NCI-H2196 (cell line): ENCODE results near the gene PDCD1.
"Not testable (repeated sequence)": the region's sequence is repeated elsewhere in the genome, so short reads cannot be mapped to it uniquely, and the experiment has no call there.

Source experiments
- DNase-seq: peaks from one replicate; lab custom pipeline; 2025; ENCODE audit not compliant: unreplicated experiment; lab: John Stamatoyannopoulos, UW

PDCD1 gene

DNA sequence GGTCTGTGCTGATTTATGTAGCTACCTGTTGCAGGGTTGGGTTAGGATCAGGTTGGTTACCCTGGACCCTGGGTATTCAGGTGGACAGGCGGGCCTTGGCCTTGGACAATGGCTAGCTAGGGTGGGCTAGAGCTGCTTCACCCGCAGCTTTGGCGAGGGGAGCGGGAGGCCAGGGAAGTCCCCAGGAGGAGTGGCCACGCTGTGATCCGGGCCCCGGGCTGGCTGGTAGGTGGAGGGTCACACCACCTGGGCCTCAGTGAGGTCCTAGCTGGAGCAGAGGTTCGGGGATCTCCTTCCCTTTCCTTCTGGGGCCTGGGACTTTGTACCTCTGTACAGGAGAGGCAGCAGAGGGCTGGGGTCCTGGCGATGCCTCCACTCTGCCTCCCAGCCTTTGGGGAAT is 20.6 kb upstream of the PDCD1 start:
- DNase-seq: no peak

DNA sequence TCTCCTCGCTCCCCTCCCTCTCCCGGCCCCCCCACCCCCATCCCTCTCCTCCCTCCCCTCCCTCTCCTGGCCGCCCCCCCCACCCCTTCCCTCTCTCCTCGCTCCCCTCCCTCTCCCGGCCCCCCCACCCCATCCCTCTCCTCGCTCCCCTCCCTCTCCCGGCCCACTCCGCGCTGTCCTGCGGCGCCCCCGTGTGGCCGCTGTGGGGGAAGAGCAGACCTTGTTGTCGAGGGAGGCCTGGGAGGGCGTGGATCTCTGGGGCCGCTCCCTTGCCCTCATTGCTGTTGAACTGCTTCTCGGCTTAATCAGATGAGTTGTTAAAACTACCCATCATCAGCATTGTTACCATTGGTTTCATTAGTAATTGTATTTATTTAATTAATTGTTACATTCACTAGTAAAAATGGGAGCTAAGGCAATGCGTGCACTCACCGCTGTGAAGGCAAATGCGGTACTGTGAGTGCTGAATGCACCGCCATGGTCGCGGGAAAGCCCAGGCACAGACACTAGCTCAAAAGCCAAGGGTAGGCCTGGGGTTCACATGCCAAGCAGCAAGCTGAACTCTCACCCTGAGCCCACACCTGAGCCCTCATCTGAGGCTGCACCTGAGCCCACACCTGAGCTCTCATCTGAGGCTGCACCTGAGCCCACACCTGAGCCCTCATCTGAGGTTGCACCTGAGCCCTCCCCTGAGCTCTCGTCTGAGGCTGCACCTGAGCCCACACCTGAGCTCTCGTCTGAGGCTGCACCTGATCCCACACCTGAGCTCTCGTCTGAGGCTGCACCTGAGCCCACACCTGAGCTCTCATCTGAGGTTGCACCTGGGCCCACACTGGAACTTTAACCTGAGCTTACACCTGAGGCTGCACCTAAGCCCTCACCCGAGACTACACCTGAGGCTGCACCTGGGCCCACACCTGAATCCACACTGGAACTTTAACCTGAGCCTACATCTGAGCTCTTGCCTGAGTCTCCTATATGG is 19.6 kb upstream of the PDCD1 start:
- peak; percentile 87 for DNase-seq

DNA sequence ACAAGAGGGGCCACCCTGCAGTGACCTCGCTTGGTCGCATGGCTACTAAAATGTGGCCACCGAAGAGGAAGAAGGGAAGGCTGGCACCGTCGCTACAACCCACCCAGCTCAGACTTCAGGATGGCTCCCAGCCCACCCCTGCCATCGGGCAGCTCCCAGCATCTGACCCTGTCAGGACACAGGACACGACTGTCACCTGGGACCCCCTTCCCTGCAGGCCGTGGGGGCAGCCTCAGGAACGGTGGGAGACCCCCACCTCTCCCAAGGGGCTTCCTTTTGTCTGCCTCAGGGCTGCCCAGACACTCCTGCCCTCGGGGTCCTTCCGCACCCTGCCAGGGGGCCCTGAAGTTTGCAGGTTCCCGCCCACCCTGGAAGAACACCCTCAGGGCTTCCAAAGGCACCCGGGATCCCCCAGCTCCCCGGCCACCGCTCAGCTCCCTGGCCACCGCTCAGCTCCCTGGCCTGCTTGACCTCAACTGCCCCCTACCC is 18.5 kb upstream of the PDCD1 start:
- DNase-seq: no peak

DNA sequence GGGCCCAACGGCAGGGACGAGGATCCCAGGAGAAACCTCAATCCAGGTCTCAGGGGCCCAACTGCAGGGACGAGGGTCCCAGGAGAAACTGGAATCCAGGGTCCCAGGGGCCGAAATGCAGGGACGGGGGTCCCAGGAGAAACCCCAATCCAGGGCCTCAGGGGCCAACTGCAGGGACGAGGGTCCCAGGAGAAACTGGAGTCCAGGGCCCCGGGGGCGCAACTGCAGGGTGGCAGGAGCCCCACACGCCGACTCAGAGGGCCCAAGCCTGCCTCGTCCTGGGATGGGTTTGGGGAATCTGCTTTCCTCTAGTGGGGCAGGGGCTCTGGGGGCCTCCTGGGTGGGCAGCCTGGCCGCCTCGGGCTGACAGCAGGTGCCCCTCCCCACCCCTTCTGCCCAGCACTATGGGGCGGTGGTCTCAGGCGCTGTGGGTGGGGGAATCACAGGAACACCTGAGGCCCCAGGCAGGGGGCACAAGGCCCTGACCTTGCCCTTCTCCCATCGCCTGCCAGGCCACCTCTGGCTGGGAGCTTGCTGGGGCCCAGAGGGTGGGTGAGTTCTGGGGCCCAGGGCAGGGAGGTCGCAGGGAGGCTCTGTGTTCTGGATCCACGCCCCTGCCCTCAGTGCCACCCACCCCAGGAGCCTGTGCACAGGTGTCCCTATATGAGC is 18.0 kb upstream of the PDCD1 start:
- DNase-seq: no peak

DNA sequence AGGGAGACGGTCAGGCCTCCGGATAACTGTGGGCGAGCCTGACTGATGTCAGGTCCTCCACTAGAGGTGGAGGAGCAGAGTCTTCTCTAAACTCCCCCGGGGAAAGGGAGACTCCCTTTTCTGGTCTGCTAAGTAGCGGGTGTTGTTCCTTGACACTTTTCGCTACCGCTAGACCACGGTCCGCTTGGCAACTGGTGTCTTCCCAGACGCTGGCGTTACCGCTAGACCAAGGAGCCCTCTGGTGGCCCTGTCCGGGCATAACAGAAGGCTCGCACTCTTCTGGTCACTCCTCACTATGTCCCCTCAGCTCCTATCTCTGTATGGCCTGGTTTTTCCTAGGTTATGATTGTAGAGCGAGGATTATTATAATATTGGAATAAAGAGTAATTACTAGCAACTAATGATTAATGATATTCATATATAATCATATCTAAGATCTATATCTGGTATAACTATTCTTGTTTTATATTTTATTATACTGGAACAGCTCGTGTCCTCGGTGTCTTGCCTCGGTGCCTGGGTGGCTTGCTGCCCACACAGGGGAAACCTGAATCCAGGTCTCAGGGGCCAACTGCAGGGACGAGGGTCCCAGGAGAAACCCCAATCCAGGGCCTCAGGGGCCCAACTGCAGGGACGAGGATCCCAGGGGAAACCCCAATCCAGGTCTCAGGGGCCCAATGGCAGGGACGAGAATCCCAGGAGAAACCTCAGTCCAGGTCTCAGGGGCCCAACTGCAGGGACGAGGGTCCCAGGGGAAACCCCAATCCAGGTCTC is 17.2 kb upstream of the PDCD1 start:
- not testable (repeated sequence) for DNase-seq

DNA sequence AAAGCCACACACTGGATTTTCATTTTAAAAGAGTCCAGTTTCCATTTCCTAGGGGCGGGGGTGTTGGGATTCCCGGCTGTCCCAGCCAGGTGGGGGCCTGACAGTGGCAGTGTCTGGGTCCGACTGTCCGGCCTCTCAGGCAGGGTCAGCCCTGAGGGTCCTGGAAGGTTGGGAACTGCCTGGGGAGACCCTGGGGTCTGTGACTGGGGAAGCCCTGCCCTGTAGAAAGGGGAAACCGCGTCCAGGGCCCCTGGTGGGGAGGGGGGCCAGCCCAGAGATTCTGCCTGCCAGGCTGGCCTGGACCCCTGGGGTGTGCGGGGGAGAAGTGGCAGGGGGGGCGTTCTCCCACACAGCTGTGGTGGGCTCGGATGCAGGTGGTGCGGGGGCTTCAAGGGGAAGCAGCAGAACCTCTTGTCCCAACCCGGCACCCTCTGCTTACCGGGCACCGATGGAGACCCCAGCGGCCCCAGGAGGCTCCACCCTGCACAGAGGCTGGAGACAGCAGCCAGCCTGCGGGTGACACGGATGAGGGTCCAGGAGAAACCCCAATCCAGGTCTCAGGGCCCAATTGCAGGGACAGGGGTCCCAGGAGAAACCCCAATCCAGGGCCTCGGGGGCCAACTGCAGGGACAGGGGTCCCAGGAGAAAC is 15.7 kb upstream of the PDCD1 start:
- DNase-seq: no peak

DNA sequence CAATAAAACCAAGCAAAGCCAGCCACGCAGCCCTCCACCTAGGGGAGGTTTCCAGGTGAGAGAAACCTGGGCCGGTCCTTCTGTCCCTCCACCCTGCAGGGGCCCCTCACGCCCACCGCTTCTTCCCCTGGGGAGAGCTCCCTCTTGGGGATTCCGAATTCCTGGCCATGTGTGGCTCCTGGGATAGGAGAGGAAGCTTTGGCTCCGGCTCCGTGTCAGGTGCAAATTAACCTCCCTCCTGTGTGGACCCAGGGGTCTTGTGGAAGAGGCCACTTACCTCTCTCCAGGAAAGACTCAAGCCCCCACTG is 15.1 kb upstream of the PDCD1 start:
- DNase-seq: no peak

DNA sequence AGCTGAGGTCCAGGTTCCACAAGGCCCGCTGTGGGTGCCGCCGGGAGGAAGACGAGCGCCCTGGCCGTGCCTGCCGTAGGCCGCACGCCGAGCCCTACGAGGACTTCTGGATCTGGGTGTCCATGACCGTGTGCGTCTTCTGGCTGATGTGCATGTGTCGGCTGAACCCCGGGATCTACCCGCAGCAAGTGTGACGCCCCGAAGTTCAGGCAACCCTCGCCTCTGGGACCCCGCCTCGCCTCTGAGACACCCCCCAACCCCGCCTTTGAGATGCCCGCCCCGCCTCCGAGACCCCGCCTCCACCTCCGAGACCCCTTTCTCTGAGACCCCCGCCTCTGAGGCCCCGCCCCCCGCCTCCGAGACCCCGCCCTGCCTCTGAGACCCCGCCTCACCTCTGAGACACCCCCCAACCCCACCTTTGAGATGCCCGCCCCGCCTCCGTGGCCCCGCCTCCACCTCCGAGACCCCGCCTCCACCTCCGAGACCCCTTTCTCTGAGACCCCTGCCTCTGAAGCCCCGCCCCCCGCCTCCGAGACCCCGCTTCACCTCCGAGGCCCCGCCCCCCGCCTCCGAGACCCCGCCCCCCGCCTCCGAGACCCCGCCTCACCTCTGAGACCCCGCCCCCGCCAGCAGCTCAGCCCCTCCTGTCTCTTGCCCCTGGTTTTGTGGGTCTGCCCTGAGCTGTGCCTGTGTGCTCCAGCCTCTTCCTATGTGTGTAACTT is 14.5 kb upstream of the PDCD1 start:
- DNase-seq: no peak

DNA sequence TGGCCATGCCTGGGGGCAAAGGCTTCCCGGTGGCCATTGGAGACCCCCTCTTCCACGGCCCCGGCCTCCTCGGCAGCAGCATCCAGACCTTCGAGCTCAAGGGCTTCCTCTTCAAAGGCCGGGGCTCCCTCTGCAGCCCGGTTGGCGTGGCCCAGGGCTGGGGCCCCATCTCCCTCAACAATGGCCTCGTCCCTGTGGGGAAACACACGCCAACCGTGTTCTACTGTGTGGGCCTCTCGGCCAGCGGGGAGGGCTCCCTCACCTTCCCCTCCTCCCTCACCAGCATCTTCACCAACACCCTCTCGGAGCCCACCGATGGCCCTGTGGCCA is 13.6 kb upstream of the PDCD1 start:
- DNase-seq: no peak

DNA sequence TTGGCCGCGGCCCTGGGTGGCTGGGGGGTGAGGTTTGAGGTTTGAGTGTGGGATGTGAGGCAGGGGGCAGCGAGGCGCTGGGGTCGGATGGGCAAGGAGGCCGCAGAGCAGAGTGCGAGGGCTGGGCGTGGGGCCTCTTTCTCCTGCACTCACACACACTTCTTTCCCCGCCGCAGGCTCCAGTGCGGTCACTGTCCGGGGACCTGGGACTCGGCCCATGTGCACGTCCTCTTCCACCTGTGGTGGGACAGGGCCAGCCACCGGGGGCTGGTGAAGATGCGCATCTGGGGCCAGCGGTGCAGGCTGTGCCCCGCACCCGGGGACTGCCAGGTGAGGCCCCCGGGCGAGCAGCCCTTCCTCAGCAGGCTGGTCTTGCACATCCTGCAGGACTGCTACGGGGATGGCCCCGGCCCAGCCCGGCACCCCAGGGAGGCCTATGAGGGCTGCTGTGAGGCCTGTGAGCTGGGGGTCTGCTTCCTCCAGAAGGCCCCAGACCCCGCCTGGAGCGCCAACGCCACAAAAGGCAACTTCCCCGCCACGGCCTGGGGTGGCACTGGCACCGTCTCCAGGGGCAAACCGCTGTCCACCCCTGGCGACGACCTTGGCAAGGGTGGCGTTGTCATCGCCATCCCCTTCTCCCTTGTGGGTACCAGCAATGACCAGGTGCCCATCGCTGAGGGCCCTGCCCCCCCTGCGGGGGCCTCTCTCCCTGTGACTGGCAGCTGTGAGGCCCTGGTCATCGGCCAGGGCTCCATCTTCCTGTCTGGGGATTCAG is 13.0 kb upstream of the PDCD1 start:
- no peak for DNase-seq

DNA sequence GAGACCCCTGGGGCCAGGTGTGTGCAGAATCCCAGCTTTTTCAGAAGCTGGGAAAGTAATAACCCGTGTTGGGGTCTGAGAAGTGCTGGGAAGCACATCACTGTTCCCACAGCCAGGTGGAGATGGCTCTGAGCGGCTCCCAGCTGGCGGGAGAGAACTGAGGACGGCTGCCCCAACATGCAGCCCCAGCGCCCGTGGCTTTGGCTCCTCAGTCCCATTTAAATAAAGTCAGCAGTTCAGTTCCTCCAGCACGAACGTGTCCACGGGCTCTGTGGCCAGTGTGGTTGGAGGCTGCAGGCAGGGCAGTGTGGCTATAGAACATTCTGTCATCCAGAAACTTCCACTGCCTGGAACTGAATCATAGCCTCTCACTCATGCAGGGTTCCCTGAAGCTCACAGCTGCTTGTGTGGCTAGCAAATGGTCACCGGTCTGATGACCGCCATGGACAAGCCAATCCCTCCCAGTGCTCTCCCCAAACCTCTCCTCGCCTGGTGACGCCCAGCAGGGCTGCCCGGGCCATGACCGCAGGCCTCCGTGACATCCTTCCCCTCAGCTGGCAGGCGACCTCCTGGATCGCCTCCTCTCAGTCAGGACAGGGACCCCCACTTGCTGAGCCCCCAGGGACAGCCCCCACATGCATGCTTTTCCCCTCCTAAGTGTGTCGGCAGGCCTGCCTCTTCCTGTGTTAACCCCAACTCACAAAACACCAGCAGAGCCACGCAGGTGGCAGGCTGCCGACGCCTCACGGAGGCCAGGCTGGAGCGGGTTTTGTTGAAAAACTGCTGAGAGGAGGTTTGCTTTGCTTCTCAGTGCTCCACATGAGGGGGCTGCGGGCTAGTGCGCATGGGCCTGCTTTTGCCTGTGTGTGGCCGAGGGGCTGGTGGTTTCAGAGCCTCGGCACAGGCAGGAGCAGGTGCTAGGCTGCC is 12.2 kb upstream of the PDCD1 start:
- no peak for DNase-seq

DNA sequence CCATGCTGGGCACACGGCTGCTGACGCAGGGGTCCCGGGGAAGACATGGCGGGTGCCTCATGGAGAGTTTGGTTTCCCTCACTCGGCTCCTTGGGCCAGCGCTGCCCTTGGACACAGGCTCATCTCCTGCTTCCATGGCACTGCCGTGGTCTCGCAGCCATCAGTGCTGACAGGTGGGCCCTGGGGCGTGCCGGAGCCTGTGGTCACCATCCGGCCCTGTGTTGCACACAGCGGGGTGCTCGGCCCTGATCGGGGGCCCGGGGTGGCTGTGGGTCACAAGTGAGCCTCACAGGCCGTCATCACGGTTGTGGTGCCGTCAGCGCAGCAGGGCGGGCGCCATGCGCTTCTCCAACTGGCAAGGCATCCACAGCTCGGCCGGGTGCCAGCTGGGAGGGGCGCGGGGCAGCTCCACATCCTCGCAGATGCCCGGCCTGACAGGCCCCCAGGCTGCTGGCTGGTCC is 11.4 kb upstream of the PDCD1 start:
- DNase-seq: no peak

DNA sequence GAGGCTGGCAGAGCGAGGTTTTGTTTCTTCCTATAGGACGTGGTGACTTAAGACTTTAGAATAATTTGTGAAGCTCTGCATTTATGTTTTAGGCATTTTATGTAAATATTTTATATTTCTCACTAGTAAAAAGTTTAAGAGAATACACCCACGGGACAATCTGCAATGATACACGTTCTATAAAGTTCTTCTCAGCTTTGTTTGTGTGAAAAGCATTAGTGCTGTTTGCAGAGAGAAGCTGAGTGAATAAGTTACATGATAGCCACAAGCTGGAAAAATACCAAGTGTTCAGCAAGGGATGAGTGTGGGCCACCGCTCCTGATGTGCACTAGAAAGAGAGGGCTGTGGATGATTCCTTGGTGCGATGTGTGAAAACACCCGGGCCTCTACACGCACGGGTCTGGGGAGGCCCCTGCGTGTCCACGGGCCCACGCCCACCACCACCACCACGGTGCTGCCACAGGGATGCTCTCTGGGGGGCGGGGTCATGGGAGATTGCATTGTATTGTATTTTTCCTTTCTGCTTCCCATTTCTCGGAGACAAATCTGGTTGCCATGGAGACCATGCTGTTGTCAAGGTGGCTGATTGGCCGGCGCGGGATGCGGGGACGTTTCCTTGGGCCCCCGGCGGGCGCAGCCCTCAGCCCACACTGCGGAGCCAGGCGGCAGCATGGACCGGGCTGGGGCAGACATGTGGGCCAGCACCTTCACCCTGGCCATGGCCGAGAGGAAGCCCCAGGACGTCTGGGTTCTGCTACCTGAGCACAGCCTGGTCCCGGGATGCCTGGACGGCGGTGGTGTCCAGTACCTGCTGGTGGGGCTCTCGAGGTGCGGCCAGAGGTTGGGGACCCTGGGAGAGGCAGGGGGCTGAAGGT is 10.6 kb upstream of the PDCD1 start, which contains the start of gene RTP5:
RTP5 (plus strand) TSS at position 643 of the 875 bp plus-strand sequence; CDS start at position 671, 28 bp downstream.
- DNase-seq: no peak

DNA sequence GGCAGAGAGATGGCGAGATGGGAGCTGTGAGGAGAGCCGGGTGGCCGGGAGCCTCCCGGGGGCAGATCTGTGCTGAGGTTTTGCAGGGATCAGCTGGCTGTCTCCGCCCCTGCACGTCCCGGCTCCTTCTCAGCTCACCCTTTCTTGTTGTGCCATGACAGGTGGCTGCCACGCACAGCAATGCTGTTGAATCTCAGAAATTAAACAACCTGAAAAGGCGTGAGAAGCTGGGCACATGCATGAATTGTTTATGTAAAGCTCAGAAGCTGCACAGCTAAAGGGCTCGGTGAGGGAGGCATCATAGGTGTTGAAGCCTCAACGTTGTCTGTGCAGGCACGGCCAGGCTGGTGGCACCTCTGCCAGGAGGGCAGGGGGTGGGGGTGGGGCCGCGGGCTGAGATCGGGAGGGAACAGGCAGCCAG is 10.0 kb upstream of the PDCD1 start:
- DNase-seq: no peak

DNA sequence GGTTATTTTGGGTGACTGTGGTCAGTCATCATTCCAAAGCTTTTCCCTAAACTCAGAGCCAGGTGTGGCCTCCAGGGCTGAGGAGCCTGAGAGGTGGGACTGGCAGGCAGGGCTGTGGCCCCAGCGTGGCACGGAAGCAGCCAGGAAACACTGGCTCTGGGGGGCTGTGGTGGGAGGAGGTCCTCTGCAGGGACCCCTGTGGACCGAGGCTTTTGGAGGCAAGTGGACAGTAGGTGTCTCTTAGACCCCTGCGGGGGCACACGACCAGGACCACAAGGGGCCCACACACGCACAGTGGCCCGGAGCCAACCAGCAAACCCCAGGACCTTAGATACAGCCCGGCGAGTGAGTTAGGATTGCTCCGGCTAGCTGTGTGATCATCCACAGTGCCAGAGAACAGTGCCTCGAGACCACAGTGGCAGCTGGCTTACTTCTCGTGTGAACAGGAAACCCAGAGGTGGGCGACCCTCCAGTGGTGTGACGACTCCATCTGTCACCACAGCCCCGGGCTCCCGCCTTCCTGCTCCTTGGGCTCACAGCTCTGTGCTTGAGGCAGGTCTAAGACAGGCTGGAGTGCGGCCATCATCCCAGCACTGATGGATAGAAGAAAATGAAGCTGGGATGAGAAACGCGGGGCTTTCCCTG is 9.2 kb upstream of the PDCD1 start:
- DNase-seq: no peak

DNA sequence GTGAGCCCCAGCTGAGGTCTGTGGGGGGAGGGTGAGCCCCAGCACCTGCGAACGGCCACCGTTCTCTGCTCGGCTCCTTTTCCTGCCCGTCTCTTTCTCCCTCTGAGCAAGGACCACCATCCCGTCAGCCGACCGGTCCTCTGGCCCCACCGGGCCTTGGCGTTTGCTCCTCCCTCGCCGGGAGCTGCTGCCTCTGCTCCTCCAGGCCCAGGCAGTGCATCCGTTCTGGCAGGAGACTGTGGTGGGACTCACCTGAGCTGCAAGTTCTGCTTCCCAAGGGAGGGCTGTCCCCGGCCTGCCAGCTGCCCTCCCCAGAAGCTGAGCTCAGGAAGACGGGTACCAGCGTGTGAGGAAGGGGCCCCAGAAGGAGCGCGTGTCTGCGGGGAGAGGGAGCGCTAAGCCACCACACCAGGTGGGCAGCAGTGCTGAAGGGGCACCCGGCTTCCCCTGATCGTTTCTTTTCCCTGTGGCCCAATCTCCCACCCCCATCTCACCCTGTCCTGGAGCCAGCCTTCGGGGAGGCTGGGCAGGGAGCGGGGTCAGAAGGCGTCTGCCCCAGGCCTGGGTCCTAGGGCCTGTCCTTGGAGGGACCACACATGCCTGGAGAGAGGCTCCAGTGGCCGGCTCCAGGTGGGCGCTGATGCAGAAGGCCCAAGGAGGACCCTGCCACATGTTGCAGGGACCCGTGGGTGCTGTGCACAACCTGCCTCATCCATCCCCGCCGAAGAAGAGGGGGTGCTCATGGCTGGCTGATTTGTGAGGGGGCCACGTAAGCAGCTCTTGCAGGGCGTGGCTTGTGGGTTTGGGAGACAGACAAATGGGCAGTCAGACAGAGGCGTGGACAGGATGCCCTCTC is 8.3 kb upstream of the PDCD1 start:
- no peak for DNase-seq
